ENCODE measurements around the gene MAML2.

DNA sequence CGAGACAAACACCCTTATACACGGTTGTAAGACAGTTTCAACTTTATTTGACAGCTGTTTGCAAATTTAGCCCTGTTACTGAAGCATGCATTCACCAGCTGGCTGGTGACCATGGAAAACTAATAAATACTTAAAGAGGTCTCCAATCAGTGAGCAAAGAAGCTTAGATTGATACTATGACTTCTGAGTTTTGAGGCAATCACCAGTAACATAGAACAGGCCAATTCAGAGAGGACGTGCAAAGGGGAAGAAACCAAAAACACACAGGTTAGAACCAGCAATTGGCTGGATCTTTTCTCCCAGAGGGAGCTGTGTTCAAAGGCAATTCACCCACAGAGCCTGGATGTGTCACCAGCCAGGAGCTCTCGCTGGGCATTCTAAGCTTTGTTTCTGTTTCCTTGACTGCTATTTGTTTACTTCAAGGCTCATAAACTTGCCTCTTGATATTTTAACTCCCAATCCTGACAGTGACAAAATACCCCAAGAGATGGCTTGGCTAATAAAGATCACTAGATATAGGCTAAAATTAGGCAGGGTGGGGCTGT lies 305.5 kb downstream of the MAML2 start:
- TF ChIP-seq, protein P1, sequence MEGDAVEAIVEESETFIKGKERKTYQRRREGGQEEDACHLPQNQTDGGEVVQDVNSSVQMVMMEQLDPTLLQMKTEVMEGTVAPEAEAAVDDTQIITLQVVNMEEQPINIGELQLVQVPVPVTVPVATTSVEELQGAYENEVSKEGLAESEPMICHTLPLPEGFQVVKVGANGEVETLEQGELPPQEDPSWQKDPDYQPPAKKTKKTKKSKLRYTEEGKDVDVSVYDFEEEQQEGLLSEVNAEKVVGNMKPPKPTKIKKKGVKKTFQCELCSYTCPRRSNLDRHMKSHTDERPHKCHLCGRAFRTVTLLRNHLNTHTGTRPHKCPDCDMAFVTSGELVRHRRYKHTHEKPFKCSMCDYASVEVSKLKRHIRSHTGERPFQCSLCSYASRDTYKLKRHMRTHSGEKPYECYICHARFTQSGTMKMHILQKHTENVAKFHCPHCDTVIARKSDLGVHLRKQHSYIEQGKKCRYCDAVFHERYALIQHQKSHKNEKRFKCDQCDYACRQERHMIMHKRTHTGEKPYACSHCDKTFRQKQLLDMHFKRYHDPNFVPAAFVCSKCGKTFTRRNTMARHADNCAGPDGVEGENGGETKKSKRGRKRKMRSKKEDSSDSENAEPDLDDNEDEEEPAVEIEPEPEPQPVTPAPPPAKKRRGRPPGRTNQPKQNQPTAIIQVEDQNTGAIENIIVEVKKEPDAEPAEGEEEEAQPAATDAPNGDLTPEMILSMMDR (IDR thresholded peaks at IDR 0.05) = no peak
- TF ChIP-seq POLR2A (IDR thresholded peaks at IDR 0.05) = no peak
- TF ChIP-seq POLR2AphosphoS5 (IDR thresholded peaks at IDR 0.05) = no peak

All from stomach (tissue), 4 donors.